GM21737 (cell line): ENCODE measurements around the gene DLEC1.

Experiments
- ATAC-seq: cut with Tn5 transposase; IDR thresholded peaks from one replicate; pipeline ENCODE4 v1.9.1; 2021; ENCODE audit warnings: mild to moderate bottlenecking, moderate library complexity; ENCODE audit not compliant: unreplicated experiment

The DLEC1 gene

DNA sequence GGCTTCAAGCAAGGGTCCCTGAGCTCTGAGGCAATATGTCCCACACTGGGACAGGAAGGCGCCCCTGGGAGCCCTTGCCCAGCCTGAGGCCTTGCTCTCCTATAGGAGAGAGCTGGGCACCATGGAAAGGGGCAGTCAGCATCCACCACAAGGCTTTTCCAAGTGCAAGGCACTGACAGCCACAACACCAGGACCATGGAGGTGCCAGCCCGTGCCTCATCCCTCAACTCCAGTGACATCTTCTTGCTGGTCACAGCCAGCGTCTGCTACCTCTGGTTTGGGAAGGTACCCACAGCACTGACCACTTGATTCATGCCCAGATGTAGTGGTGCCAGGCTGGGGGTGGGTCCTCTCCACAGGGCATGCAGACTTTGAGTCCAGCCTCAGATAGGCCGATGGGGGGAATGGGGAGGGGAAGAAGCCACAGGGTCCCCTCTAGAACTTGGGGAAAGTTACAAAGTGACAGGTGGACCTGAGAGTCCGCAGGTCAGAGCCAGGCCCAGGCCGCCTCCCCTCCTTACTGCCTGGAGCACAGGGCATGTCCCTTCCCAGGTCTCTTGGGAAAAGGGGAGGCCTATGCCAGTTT, 36.6 kb upstream of the DLEC1 start:
- ATAC-seq, result no peak

DNA sequence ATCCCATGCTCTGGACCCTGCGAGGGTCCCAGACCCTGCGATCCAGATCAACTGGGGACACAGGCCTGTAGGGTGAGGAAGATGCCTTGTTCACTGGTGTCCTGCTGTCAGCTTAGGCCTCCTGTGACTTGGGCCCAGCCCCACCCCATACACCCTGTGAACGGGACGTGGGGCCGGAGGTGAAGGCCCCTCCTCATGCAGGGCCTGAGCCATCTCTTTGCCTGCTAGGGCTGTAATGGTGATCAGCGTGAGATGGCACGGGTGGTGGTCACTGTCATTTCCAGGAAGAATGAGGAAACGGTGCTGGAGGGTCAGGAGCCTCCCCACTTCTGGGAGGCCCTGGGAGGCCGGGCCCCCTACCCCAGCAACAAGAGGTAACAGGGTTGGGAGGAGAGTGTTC, 36.1 kb upstream of the DLEC1 start:
- ATAC-seq, result no peak

DNA sequence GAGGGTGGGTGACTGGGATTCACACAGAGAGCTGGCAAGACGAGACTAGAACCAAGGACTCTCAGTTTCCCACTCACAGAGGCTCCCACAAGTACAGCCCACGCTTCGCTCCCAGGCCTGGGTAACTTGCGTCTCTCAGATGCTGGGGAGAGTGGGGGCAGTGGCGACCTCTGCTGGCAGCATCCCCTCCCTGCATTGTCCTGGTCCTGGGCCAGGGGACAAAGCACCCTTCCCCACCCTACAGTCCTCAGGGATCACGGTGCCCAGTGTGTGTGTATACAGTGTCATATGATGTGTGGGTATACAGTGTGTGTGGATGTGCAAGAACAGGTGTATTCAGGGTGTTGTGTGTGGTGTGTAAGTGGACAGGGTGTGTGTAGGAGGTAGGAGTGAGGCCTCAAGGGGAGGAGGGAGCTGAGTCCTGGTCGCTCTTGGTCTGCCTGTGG, 35.6 kb upstream of the DLEC1 start:
- no peak for ATAC-seq

DNA sequence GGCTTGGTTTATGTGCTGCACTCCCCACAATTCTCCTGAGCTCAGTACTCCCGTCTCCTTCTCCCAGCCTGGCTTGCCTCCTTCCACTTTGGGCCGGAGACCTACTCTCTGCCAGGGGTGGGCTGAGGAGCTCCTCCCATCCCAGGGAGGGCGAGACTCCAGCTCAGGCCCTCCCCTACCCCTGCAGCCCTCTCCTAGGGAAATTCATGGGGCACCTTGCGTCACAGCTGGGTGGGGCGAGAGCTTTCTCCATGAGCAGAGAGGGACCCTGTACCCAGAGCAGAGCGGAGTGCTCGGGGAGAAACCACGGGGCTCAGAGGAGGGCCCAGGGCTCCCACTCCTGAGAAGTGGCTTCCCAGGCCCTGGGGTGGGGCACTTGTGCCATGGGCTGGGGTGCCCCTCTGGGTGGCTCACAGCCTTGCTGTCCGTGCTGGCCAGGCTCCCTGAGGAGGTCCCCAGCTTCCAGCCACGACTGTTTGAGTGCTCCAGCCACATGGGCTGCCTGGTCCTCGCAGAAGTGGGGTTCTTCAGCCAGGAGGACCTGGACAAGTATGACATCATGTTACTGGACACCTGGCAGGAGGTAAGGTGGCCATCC, 35.1 kb upstream of the DLEC1 start:
- ATAC-seq, result no peak

DNA sequence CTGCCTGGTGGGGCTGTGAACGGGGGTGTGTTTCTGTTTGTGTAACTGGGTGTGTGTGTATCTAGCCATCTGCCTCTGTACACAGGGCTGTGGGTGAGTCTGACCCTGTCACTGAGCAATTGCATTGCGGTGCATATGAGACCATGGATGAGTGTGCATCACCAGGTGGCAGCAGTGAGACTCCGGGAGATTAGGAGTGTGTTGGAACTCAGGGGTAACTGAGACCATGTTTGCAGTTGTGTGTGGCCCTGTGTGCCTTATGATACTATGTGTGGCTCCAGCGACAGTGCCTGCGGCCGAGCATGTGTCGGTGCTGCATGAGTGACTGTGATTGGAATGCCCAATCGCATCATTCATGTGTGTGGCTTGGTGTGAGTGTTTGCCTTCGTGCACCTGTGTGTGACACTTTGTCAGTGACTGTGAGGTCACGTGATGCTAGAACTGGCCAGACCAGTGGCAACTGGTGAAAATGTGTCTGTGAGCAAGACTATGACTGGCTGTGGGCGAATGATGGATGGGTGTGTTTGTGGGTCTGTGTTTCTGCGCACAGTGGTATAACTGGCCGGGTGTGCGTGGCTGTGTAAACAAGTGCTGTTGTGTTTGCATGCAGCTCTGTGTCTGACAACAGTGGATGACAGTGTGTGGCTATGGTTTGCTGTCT, 34.5 kb upstream of the DLEC1 start:
- no peak for ATAC-seq

DNA sequence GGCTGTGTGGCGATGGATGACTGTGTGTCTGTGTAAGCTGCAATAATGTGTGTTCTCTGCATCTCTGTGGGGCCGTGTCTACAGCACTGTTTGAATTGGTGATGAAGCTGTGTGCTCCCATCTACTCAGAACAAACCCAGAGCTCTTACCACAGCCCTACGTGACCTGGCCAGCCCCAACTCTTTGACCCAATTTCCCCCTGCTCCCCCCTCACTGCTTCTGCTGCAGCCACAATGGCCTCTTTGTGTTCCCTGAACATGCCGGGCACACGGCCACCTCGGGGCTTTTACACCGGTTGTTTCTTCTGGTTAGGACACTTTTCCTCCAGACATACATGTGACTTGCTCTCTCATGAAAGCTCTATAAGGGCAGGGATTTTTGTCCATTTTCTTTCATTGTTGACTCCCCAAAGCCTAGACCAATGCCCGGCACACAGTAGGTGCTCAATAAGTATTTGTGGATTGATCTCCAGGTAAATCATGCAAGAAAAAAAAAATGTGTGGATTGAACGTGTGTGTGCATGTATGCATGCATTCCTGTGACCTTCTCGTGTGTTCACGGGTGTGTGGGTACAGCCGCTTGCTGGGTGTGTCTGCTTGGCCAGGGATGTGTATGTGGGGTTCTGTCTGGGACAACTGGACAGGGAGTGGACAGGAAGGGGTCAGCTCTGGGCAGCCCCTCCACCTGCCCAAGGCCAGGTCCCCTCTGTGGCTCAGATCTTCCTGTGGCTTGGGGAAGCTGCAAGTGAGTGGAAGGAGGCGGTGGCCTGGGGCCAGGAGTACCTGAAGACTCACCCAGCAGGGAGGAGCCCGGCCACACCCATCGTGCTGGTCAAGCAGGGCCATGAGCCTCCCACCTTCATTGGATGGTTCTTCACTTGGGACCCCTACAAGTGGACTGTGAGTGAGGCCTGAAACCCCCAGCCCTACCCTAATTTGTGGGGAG, 33.7 kb upstream of the DLEC1 start:
- no peak for ATAC-seq

DNA sequence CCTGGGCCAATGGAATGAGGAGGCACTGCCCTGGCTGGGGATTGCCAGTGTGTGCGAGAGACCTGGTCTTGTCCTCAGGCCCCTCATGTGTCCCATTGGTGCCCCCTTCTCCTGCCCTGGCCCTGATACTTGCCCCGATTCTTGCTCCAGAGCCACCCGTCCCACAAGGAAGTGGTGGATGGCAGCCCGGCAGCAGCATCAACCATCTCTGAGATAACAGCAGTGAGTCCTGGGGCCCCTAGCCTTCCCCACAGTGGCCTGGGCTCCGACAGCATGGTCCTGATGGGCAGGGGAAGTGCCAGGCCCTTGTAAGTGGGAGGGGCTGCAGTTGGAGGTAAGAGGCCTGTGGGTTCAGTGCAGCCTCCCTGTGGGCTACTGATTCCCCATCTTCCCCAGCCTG, 33.0 kb upstream of the DLEC1 start:
- ATAC-seq, result no peak

DNA sequence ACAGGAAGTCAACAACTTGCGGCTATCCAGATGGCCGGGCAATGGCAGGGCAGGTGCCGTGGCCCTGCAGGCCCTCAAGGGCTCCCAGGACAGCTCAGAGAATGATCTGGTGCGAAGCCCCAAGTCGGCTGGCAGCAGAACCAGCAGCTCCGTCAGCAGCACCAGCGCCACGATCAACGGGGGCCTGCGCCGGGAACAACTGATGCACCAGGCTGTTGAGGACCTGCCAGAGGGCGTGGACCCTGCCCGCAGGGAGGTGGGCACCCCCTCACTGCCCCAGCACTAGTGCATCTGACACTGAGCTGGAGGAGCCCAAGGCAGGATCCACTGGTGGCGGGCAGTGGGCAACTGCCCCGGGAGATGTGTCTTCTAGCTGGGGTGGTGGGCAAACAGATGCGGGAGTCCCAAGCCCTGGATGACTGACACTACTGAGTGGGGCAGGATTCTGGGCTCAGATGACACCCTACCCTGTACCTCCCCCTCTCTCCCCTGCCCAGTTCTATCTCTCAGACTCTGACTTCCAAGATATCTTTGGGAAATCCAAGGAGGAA, 32.5 kb upstream of the DLEC1 start:
- no peak for ATAC-seq

DNA sequence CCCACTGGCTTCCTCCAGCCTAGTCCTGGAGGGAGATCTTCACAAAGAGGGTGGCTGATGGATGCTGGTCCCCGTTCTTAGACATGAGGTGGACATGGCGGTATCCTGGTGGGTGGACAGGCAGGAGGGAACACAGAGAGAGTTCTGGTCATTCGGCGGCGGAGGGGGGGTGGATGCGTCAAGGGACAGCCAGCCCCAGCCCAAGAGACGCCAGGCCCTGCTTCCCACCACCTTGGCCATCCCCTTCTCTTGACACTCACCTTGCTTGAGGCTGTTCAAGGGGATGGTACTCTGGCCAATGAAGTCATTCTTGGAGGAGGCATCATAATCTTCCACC, 31.3 kb upstream of the DLEC1 start:
- no peak for ATAC-seq

DNA sequence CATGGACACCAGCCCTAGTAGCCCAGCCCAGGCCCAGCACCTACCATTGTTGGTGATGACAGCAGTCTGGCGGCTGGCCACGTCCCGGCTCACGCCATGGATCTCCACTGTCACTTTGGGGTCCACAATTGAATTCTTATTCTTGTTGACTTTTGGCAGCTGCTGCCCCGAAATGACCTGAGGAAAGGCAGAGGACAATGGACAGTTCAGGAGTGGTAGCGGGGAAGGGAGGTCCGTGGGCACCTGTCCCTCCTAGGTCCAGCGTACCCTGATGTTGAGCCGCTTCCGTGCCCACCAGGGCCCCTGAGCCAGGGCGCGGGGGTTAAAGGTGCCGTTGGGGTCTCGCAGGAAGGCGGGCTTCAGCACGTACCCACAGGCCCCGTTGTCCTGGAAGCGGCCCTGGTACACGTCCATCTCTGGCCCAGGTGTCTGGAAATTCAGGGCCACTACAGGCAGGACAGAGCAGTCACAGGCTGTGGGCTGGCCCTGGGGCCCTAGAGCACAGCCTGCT, 30.8 kb upstream of the DLEC1 start:
- ATAC-seq, result no peak

DNA sequence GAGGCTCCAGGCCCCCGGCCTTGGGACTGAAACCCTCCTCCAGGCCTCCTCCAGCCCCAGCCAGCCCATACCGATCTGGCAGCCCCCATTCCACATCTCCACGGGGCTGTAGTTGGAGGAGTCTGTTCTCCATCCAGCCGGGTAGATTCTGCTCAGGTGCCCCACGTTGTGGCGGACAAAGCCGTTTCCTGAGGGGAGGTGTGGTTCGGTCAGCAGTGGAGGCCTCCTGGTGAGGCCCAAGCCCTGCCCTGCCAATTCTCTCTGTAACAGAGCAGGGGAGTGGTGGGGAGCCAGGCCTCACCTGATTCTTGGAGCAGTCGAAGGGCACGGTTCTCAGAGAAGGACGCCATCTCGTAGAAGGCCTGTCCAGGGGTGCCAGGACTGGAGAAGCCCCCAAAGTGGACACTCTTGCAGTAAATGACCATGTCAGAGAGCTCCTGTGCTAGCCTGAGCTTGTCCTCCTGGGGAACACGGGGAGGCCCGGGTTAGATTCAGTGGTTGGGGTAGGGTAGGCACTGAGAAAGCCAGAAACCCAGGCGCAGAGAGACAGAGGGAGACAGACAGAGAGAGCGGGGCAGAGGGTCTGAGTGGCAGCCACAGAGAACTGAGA, 29.9 kb upstream of the DLEC1 start:
- ATAC-seq, result no peak

DNA sequence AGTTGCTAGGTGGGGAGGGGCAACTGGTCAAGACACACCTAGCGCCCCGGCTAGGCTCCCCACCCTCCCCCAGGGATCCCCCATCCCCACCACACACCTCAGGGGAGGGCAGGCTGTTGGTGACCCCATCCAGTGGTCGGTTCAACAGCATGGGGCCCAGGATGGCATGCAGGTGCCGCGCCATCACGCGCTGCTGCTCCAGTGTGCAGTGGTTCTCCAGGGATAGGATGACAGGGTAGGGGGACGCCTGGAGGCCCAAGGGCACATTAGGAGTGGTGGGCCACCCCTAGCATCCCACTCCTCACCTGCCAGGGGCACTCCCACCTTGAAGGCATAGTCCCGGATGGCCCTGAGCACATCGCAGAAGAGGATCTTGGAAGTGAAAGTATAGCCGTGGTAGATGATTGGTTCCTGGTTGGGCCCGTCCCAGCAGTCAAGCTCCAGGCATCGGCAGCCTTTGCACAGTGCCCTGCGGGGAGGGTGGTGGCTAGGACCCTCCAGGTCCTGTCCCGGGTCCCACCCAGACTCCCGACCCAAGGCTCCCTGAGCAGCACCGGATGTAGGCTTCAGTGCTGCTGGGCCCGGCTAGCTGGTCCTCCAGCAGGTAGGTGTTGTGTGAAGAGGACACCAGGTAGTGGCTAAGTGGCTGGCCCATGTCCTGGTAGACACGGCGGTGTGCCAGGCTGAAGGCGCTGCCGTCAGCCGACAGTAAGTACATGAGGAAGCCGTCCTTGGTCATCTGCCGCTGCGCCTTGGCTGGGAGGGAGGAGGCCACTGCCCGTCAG, 29.0 kb upstream of the DLEC1 start:
- ATAC-seq, result no peak

DNA sequence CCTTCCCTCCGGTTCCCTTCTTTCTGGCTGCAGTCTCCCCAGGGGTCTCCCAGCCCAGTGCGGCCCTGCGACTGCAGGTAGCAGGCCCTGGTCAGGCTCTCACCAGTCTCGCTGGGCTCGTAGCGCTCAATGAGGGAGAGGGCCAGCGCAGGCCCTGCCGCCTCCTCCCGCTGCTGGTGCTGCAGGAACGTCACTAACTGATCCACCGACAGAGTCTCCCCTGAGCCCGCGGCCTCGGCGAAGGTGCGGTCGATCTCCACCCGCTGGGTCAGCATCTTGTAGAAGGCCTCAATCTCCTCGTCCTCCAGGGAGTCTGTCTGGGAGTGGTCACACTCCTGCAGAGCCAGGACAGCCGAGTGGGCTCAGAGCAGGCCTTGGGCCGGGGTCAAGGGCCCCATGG, 27.9 kb upstream of the DLEC1 start:
- ATAC-seq, result no peak

DNA sequence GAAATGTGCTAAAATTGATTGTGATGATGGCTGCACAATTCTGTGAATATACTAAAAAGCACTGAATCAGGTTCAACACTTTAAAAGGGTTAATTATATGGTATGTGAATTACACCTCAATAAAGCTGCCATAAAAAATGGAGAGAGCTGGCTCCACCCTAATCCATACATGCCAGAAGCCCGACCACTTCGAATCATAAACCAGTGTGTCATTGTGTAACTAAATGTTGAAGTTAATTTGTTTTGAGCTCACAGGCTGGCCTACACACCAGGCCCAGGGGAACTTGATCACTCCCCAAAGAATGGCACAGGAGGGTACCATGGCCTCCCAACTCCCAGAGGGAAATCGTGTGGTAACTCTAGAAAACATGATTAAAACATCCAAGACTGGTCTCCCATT, 23.5 kb upstream of the DLEC1 start:
- ATAC-seq, result no peak

DNA sequence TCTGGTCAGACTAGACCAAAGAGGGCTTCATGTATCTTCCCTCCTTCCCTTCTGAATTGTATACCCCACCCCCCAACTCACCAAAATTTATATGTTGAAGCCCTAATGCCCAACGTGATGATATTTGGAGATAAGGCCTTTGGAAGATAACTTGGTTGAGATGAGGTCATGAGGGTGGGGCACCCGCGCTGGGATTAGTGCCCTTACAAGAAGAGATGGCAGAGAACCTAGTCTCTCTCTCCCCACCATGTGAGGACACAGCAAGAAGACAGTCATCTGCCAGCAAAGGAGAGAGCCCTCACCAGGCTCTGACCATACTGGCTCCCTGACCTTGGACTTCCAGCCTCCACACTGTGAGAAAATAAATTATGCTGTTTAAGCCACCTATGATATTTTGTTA, 23.0 kb upstream of the DLEC1 start:
- ATAC-seq, result no peak

DNA sequence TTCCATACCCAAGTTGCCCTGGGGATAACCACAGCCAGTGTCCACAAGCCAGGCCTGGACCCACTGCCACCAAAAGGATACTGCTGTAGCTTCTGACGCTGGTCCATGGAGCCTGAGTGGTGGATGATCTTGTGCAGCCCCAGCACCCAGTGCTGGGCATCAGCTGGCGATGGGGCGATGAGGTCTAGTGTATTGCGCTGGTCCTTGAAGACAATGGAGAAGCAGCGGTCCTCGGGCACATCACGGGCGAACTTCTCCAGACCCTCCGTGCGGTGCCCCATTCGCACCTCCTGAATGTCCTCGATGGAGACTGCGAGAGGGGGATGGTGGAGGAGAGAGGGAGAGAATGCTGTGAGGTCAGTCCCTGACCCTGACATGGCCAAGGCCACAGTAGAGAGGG, 22.6 kb upstream of the DLEC1 start:
- no peak for ATAC-seq

DNA sequence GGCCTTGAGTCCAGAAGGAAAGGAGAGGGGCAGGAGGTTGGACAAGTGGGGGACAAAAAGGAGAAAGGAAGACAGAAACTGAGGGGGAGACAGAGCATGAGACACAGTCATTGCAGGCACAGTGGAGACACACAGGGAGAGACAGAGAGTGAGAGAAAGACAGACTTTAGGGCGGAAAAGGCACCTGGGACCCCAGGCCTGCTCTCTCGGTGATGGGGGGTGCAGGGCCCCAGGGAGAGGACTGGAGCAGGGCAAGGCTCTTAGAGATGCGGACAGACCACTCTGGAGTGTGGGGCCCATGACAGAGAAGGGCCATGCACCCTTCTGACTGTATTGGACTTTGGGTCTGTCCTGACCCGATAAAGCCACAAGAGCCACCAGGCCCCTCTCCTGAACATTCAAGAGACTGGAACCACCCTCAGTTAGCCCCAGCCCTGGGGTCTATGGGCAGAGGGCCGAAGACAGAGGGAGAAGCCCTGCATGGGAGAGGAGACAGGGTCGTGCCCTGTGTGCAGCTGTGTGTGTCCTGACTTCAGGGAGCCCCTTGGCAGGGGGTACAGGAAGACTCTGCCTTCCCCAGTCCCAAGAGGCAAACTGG, 22.1 kb upstream of the DLEC1 start:
- ATAC-seq, result no peak

DNA sequence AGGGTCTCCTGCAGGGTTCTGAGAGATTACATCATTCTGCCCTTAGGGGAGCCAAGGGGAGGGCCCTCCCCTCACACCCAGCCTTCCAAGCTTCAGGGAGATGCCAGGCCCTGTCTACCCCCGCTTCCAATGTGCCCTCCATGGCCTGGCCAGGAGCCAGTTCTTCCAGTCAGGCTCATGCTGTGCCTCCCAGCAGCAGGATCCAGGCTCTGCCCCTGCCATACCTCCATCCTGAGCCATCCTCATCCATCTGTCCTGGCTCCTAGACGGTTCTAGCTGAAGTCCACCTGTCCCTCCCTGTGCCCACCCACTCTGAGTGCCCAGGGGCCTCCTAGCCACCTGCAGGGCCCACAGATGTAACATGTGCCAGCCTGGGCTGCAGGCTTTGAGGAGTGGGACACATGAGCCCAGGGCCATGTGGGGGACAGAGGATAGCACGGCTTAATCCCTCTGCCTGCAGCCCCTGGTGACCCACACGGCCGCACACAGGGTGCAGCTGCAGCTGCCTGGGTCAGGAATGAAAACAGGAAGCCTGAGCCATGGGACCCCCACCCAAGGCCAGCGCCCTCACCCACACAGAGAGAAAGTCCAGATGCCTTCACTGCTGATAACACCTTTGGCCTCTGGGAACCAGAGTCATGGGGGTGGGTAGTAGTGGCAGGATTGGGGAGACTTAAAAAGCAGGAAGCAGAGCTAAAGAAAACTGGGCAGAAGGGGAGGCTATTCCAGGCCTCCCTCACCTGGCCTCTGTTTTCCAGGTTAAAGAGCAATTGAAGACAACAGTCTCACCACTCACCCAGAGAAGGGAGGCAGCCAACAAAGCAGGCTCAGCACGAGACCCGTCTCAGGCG, 21.3 kb upstream of the DLEC1 start:
- ATAC-seq, result no peak
